ENCODE data around the gene KCNIP4. TPM values are rescaled to one million over a fixed set of nuclear protein-coding genes. Genes with fewer than 3 reads are reported as not detected.

Gene KCNIP4
- total RNA-seq, 2 experiments from 2014 or later: not detected

DNA sequence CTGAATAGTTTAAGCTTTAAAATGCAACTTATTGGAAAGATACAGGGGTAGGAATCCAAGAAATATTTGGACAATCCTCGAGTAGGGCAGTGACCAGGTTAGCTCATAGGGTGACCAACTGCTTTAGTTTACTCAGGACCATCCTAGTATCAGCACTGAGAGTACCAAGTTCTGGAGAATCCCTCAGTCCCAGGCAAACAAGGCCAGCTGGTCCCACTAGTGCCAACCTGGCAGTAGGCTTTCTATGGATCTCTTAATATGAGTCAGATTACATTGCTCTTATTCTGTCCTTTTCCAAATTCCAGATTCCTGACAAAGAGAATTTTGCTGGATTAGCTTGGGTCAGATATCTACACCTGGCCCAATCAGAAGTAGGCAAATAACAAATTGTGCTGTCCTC is 493.7 kb downstream of the KCNIP4 start:
- Mint-ChIP-seq H3K9me3 (no peaks in the 10 kb centered on the region), H3K4me1 (ENCODE audit: low read depth) (no peaks in the 10 kb centered on the region), H3K4me3 (no peak overlapping the region), H3K36me3 (ENCODE audit: low read depth) (no peaks in the 10 kb centered on the region), H3K27me3 (ENCODE audit: low read depth) (no peaks in the 10 kb centered on the region), H3K27ac (no peak overlapping the region)
- intact Hi-C loops (cut with micrococcal nuclease): no loop called here
- CTCF ChIA-PET: interaction anchor here (0.6 kb wide), 1 partner anchor 442 kb away, joined by 3 read pairs; no protein-coding TSS in a partner anchor
- DNase-seq: no peak

DNA sequence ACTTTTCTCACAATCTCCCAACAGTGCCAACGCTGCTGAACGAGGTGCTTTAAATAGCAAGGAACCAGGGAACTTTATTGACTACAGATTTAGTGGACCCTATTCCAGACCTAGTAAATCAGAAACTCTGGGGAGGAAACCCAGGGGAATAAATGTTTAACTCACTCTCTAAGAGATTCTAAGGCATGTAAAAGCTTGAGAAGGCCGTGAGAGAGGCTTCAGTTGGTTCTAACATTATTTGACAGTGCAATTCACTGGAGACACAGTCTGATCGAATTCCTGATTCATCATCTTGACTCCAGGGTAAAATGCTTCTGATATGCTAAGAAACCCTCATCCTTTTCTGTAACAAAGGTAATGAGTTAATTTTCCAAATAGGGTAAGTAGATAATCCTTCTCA is 494.4 kb downstream of the KCNIP4 start:
- no peak for DNase-seq
- CTCF ChIA-PET: no interaction called here
- no peak overlapping the region for H3K4me3 Mint-ChIP-seq

DNA sequence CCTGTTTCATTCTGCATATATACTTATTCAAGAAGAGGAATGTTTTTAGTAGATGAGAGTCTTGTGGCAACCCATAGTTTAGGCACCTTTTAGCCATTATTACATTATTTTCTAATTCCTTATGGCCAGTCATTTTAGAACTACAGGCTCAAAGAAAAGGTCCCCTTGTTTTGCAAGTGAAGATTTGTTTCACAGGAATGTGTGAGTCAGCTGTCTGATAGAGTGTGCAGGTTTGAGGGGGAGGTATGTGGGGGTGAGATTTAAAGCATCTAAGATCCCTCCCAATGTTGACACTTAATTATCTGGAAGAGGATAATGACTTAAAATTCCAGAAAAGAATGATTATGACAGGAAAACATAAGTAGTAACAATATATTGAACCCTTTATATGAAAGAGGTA is 495.6 kb downstream of the KCNIP4 start:
- no peaks in the 10 kb centered on the region for H3K27me3 Mint-ChIP-seq (ENCODE audit: low read depth)
- CTCF ChIA-PET: no interaction called here

More for the DNA sequence above, 494.4 kb downstream of the KCNIP4 start:
- Mint-ChIP-seq H3K27me3 (ENCODE audit: low read depth) (no peaks in the 10 kb centered on the region), H3K4me1 (ENCODE audit: low read depth) (no peaks in the 10 kb centered on the region), H3K9me3 (no peaks in the 10 kb centered on the region), H3K36me3 (ENCODE audit: low read depth) (no peaks in the 10 kb centered on the region), H3K27ac (no peak overlapping the region)
- intact Hi-C loops (cut with micrococcal nuclease): no loop called here

DNA sequence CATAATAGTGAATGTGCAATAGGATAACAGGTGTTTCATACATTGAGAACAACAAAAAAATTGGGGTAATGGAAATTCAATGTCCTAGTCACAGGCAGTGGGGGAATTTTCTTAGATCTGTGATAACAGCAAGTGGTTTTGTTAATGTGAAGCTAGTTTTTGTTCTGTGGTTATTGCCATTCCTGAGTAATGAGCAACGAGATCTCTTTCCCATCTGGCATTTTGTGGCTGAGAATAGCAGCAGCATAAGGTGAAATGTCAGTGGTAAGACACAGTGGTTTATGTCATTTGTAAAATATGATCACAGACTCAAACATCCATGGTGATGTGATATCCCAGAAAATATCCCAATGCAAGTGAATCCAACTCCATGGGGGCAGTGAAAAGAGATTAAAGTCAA is 497.5 kb downstream of the KCNIP4 start:
- no peak overlapping the region for H3K27ac Mint-ChIP-seq
- no peak for DNase-seq
- no peaks in the 10 kb centered on the region for H3K4me1 Mint-ChIP-seq (ENCODE audit: low read depth)
- no peaks in the 10 kb centered on the region for H3K27me3 Mint-ChIP-seq (ENCODE audit: low read depth)
- H3K4me3 Mint-ChIP-seq: no peak overlapping the region
- H3K36me3 Mint-ChIP-seq (ENCODE audit: low read depth): no peaks in the 10 kb centered on the region
- CTCF ChIA-PET: no interaction called here
- no peaks in the 10 kb centered on the region for H3K9me3 Mint-ChIP-seq
- intact Hi-C loops (cut with micrococcal nuclease): no loop called here

More for the DNA sequence above, 495.6 kb downstream of the KCNIP4 start:
- no peak for DNase-seq
- Mint-ChIP-seq H3K4me1 (ENCODE audit: low read depth) (no peaks in the 10 kb centered on the region), H3K27ac (no peak overlapping the region), H3K9me3 (no peaks in the 10 kb centered on the region), H3K36me3 (ENCODE audit: low read depth) (no peaks in the 10 kb centered on the region), H3K4me3 (no peak overlapping the region)
- intact Hi-C loops (cut with micrococcal nuclease): no loop called here

DNA sequence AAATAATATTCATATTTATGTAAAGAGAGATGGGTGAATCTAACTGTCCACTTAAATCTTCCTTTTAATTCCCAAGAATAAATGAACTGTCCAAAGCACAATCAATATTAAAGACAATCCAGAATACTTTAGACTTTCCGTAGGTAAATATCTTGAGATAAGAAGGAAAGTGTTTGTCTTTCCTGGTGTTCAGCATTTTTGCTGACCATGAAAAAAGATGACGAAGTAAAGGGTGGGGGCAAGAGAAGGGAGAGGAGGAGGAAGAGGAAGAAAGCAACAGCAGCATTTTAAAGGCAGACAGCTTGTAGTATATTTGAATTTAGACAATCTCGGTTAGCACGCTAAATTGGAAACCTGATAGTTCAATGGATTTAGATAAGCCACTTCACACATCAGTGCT is 498.2 kb downstream of the KCNIP4 start:
- no peaks in the 10 kb centered on the region for H3K27me3 Mint-ChIP-seq (ENCODE audit: low read depth)
- no peak overlapping the region for H3K27ac Mint-ChIP-seq
- H3K9me3 Mint-ChIP-seq: no peaks in the 10 kb centered on the region
- H3K4me1 Mint-ChIP-seq (ENCODE audit: low read depth): no peaks in the 10 kb centered on the region
- no peaks in the 10 kb centered on the region for H3K36me3 Mint-ChIP-seq (ENCODE audit: low read depth)
- no peak overlapping the region for H3K4me3 Mint-ChIP-seq
- intact Hi-C loops (cut with micrococcal nuclease): no loop called here
- CTCF ChIA-PET: no interaction called here
- no peak for DNase-seq

DNA sequence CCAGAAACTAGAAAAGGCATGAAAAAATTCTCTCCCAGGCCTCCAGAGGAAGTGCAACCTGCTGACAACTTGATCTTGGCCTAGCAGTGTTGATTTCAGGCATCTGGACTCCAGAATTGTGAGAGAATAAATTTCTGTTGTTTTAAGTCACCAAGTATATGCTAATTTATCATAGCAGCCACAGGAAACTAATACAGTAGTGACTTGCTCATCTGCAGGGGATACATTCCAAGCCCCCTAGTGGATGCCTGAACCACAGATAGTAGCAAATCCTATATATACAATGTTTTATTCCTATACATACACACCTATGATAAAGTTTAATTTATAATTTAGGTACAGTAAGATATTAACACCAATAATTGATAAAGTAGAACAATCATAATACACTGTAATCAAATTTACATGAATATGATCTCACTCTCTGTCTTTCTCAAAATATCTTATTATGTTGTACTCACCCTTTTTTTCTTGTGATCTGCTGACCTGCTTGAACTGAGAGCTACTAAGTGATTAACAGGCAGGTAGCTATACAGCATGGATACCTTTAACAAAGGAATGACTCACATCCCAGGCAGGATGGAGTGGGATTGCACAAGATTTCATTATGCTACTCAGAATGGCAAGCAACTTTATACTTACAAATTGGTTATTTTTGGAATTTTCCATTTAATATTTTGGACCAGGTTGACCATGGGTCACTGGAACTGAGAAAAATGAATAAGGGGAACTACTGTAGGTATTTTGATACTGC is 501.1 kb downstream of the KCNIP4 start:
- no peak for DNase-seq
- intact Hi-C loops (cut with micrococcal nuclease): no loop called here
- no peaks in the 10 kb centered on the region for H3K27me3 Mint-ChIP-seq (ENCODE audit: low read depth)
- H3K9me3 Mint-ChIP-seq: peaks cover 4% of the 10 kb centered on the region
- H3K27ac Mint-ChIP-seq: no peak overlapping the region
- no peak overlapping the region for H3K4me3 Mint-ChIP-seq
- CTCF ChIA-PET: no interaction called here
- no peaks in the 10 kb centered on the region for H3K36me3 Mint-ChIP-seq (ENCODE audit: low read depth)
- no peaks in the 10 kb centered on the region for H3K4me1 Mint-ChIP-seq (ENCODE audit: low read depth)

DNA sequence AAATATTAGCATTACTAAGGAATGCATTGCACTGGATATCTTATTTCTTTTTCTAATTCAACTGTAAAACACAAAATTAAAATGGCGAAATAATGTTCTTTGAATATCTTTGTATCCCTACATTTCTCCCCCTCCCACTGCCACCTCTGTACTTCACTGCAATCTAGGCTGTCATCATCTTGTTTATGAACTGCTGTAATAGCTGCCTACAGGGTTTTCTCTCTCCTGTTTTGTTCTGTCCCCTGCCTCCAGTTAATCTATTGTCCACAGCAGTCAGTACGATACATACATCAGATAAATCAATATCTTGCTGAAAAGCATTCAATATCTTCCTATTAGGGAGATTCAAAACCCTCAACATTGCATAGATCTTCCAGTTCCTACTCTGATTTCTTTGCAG is 528.4 kb downstream of the KCNIP4 start:
- H3K4me3 Mint-ChIP-seq: no peak overlapping the region
- H3K36me3 Mint-ChIP-seq (ENCODE audit: low read depth): no peaks in the 10 kb centered on the region
- no peak overlapping the region for H3K27ac Mint-ChIP-seq
- intact Hi-C loops (cut with micrococcal nuclease): no loop called here
- H3K4me1 Mint-ChIP-seq (ENCODE audit: low read depth): no peaks in the 10 kb centered on the region
- no peak for DNase-seq
- peaks cover 4% of the 10 kb centered on the region for H3K9me3 Mint-ChIP-seq
- CTCF ChIA-PET: interaction anchor here (1.0 kb wide), 1 partner anchor 8 kb away, joined by 3 read pairs; no protein-coding TSS in a partner anchor
- H3K27me3 Mint-ChIP-seq (ENCODE audit: low read depth): no peaks in the 10 kb centered on the region

DNA sequence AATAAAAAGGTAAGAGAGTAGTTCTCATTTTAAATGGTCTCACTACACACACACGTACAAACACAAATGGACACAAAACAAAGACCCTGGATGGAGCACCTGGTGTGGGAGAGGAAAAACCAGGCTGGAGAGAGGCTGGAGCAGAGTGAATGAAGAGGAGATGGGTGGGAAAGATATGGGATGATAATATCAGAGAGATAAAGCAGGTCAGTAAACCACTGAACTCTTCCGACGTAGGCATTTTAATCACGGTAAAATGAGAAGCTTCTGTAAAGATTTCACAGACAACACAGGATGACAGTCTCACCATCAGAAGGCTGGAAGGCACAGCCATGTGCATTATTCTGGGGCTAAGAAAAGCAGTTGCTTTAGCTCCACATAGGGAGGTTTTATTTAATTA is 532.8 kb downstream of the KCNIP4 start:
- H3K27me3 Mint-ChIP-seq (ENCODE audit: low read depth): no peaks in the 10 kb centered on the region
- peaks cover 4% of the 10 kb centered on the region for H3K9me3 Mint-ChIP-seq
- intact Hi-C loops (cut with micrococcal nuclease): no loop called here

DNA sequence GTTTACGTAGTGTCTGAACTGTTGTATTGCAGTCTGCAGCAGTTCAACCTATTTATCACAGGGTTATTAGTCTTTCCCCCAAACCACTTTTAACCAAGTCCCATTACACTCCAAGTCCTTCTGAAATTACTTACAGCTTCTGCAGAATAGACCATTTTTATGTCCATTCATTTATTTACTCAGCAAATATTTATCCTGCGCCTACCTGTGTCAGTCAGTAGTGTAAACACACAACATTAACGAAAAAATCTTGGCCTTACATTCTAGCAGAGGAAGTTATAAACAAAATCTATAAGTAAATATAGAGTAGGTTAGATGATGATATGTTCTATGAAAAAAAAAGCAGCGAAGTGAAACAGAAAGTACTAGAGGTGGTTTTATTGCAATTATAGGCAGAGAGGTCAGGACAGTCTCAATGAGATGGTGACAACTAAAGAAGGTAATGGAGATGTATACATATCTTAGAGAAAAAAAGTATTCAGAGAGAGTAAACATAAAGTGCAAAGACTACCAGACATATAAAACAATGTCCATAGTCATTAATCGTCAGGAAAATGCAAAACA is 534.7 kb downstream of the KCNIP4 start:
- Mint-ChIP-seq H3K4me1 (ENCODE audit: low read depth) (no peaks in the 10 kb centered on the region), H3K27me3 (ENCODE audit: low read depth) (no peaks in the 10 kb centered on the region), H3K4me3 (no peak overlapping the region), H3K9me3 (no peaks in the 10 kb centered on the region), H3K36me3 (ENCODE audit: low read depth) (no peaks in the 10 kb centered on the region), H3K27ac (no peak overlapping the region)
- no peak for DNase-seq
- intact Hi-C loops (cut with micrococcal nuclease): no loop called here
- CTCF ChIA-PET: no interaction called here

More for the DNA sequence above, 532.8 kb downstream of the KCNIP4 start:
- no peaks in the 10 kb centered on the region for H3K4me1 Mint-ChIP-seq (ENCODE audit: low read depth)
- no peak for DNase-seq
- H3K36me3 Mint-ChIP-seq (ENCODE audit: low read depth): no peaks in the 10 kb centered on the region
- no peak overlapping the region for H3K27ac Mint-ChIP-seq
- CTCF ChIA-PET: no interaction called here
- H3K4me3 Mint-ChIP-seq: no peak overlapping the region

DNA sequence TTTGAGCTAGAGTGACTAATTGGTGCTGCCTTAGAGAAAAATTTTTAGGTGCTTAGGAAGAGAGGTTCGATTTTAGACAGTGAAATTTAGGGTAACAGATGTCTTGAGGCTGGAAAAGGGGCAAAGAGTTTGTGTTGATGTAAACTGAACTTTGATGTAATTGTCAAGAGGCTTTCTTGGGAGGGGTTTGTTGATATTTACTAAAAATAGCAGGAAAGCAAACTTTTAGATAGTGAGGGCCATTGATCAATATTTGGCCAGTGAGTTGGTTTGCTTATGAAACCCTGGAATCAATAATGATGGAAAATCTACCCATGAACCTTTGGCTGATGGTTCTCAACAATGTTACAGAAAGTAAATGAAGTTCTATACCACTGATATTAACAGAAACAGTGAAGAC is 537.5 kb downstream of the KCNIP4 start:
- H3K4me1 Mint-ChIP-seq (ENCODE audit: low read depth): no peaks in the 10 kb centered on the region
- CTCF ChIA-PET: no interaction called here
- no peak for DNase-seq
- H3K9me3 Mint-ChIP-seq: no peaks in the 10 kb centered on the region
- no peaks in the 10 kb centered on the region for H3K27me3 Mint-ChIP-seq (ENCODE audit: low read depth)
- no peaks in the 10 kb centered on the region for H3K36me3 Mint-ChIP-seq (ENCODE audit: low read depth)
- intact Hi-C loops (cut with micrococcal nuclease): no loop called here
- H3K4me3 Mint-ChIP-seq: no peak overlapping the region
- H3K27ac Mint-ChIP-seq: no peak overlapping the region

DNA sequence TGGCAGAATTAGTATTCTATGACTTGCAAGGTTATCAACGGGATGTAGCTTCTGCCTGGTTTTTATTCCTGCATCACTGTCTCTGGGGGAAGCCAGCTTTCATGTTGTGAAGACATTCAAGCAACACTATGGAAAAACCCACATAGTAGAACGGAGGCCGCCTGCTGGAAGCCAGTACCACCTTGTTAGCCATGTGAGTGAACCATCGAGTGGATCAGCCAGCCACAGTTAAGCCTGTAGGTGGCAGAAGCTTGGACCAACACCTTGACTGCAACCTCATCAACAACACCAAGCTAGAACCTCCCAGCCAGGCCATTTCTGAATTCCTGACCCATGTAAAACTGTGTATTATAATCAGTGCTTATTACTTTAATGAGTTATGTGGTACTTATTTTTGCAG is 538.2 kb downstream of the KCNIP4 start:
- Mint-ChIP-seq H3K4me3 (no peak overlapping the region), H3K27me3 (ENCODE audit: low read depth) (no peaks in the 10 kb centered on the region), H3K9me3 (no peaks in the 10 kb centered on the region), H3K27ac (no peak overlapping the region), H3K36me3 (ENCODE audit: low read depth) (no peaks in the 10 kb centered on the region), H3K4me1 (ENCODE audit: low read depth) (no peaks in the 10 kb centered on the region)
- CTCF ChIA-PET: no interaction called here
- intact Hi-C loops (cut with micrococcal nuclease): no loop called here
- DNase-seq: no peak

DNA sequence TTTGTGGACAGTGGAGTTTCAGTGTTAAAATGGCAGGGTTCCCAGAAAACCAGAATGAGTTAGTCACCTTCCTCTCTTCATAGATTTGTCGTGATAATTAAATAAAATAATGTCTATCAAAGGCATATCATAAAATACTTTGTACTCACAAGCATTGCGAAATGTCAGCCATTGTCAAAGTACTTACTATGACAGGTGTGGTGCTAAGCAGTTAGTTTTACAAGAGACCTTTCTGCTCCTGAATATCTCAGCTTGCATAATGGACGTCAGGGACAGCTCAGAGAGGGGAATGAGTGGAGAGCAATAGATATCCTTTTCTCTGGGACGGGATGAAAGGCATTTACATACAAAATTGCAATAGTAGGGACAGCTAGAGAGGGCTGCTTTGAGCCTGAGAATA is 560.9 kb downstream of the KCNIP4 start:
- Mint-ChIP-seq H3K4me1 (ENCODE audit: low read depth) (no peaks in the 10 kb centered on the region), H3K9me3 (peaks cover 12% of the 10 kb centered on the region), H3K27me3 (ENCODE audit: low read depth) (no peaks in the 10 kb centered on the region), H3K27ac (no peak overlapping the region), H3K36me3 (ENCODE audit: low read depth) (no peaks in the 10 kb centered on the region), H3K4me3 (no peak overlapping the region)
- no peak for DNase-seq
- CTCF ChIA-PET: no interaction called here
- intact Hi-C loops (cut with micrococcal nuclease): no loop called here

DNA sequence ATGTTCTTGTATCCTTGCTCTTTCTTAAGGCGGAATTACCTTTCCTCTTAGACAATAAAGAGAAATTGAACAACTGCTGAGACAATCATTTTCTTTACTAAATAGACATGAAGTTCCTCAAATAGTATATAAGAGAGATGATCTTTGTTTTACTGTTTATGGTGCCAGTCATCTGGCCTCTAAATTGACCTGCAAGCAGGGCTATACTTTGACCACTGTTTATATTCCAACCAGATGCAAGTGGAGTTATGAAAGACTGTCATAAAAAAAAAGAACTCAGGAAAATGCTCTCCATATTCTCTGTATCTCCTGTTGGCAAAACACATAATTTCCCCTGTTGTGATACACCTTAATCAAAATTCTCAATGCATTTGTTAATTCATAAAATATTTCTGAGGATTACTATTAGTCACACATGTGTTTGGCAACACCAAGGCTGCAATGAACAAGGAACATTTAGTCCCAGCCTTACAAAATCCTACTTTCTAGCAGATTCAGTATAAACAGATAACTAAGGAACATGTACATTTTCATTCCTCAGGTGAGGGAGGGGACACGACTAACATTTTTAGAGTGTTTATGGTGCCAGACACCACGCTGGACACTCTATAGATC is 562.3 kb downstream of the KCNIP4 start:
- no peaks in the 10 kb centered on the region for H3K36me3 Mint-ChIP-seq (ENCODE audit: low read depth)
- DNase-seq: no peak

More for the DNA sequence above, 562.3 kb downstream of the KCNIP4 start:
- Mint-ChIP-seq H3K4me3 (no peak overlapping the region), H3K4me1 (ENCODE audit: low read depth) (no peaks in the 10 kb centered on the region), H3K9me3 (peaks cover 8% of the 10 kb centered on the region), H3K27ac (no peak overlapping the region), H3K27me3 (ENCODE audit: low read depth) (no peaks in the 10 kb centered on the region)
- intact Hi-C loops (cut with micrococcal nuclease): no loop called here
- CTCF ChIA-PET: no interaction called here

Measured in activated naive CD4-positive, alpha-beta T cell treated with anti-CD3 and anti-CD28 coated beads for 36 hours (primary cell).